HepG2 (cell line): ENCODE measurements around the gene LRP1-AS. TPM values are rescaled to one million over a fixed set of nuclear protein-coding genes. Genes with fewer than 3 reads are reported as not detected.

Experiments
- ARID2 ChIP-seq: sonication (generic); formaldehyde crosslinking; IDR thresholded peaks from 2 replicates; pipeline ENCODE4 v1.8.1; 2022; ENCODE audit warnings: mild to moderate bottlenecking, missing genetic modification reagents, borderline replicate concordance
- ATF5 ChIP-seq: sonication (generic); formaldehyde crosslinking; IDR thresholded peaks from 2 replicates; pipeline ENCODE4 v1.4.0; 2020; ENCODE audit warnings: mild to moderate bottlenecking, low read depth, missing genetic modification reagents
- ATF7-NPFF ChIP-seq: sonication (generic); formaldehyde crosslinking; IDR thresholded peaks from 2 replicates; pipeline ENCODE4 v1.8.1; 2023; ENCODE audit warnings: mild to moderate bottlenecking, low read depth, missing genetic modification reagents, moderate library complexity
- CERS6 ChIP-seq: sonication (generic); formaldehyde crosslinking; IDR thresholded peaks from 2 replicates; pipeline ENCODE4 v1.5.0; 2020; ENCODE audit warnings: missing genetic modification reagents
- GPN1 ChIP-seq: sonication (generic); formaldehyde crosslinking; IDR thresholded peaks from 2 replicates; pipeline ENCODE4 v1.5.1; 2020; ENCODE audit warnings: missing genetic modification reagents, borderline replicate concordance
- HOXA9 ChIP-seq: sonication (generic); formaldehyde crosslinking; IDR thresholded peaks from 2 replicates; pipeline ENCODE4 v1.8.1; 2022; ENCODE audit warnings: missing genetic modification reagents, mild to moderate bottlenecking, moderate library complexity, borderline replicate concordance
- KMT2A ChIP-seq: sonication (generic); formaldehyde crosslinking; IDR thresholded peaks from 2 replicates; pipeline ENCODE4 v1.4.0; 2020; ENCODE audit warnings: missing genetic modification reagents
- PRPF4 ChIP-seq: fragments of 200-400 bp; formaldehyde crosslinking; IDR thresholded peaks from 2 replicates; pipeline ENCODE4 v1.6.1; 2016; ENCODE audit warnings: low read length, low read depth; ENCODE audit not compliant: poor library complexity, severe bottlenecking
- SMAD3 ChIP-seq: sonication (generic); formaldehyde crosslinking; IDR thresholded peaks from 2 replicates; pipeline ENCODE4 v1.4.0; 2020; ENCODE audit warnings: missing genetic modification reagents
- SP2 ChIP-seq: sonication (generic); formaldehyde crosslinking; IDR thresholded peaks from 2 replicates; pipeline ENCODE4 v1.5.1; 2020; ENCODE audit warnings: mild to moderate bottlenecking, missing genetic modification reagents
- TGIF2 ChIP-seq: IDR thresholded peaks from 2 replicates; pipeline ENCODE4 v1.6.1; 2016; ENCODE audit warnings: control low read depth, missing compliant biosample characterization
- ZBED4 ChIP-seq: sonication (generic); formaldehyde crosslinking; IDR thresholded peaks from 2 replicates; pipeline ENCODE4 v1.4.0; 2020; ENCODE audit warnings: missing genetic modification reagents, borderline replicate concordance
- ZBTB10 ChIP-seq: sonication (generic); formaldehyde crosslinking; IDR thresholded peaks from 2 replicates; pipeline ENCODE4 v1.4.0; 2020; ENCODE audit warnings: missing genetic modification reagents, borderline replicate concordance
- ZBTB26 ChIP-seq: IDR thresholded peaks from 2 replicates; pipeline ENCODE4 v1.6.1; 2016; ENCODE audit warnings: missing compliant biosample characterization, missing genetic modification reagents, borderline replicate concordance
- ZNF18 ChIP-seq: sonication (generic); formaldehyde crosslinking; IDR thresholded peaks from 2 replicates; pipeline ENCODE4 v1.8.0; 2022; ENCODE audit warnings: mild to moderate bottlenecking, missing genetic modification reagents; ENCODE audit not compliant: insufficient replicate concordance
- ZNF263 ChIP-seq: sonication (generic); formaldehyde crosslinking; IDR thresholded peaks from 2 replicates; pipeline ENCODE4 v1.4.0; 2020; ENCODE audit warnings: missing genetic modification reagents
- polyA plus RNA-seq, 8 experiments: library from polyadenylated mRNA; depleted of rRNA in 3 of 8; stranded (reverse) in 7 of 8; unstranded in 1 of 8; fragments of >200 nt; fragmentation: Illumina TruSeq in 4 of 8; extraction: Trizol in 4 of 8; gene quantifications; 2 replicates each; pipeline versions ENCODE4 v1.2.1 to v1.2.3, GENCODE V29; 2011 to 2016; ENCODE audit warnings: low read depth in 4 of 8, missing spikeins in 1 of 8, mixed read lengths in 1 of 8; ENCODE audit not compliant: insufficient read depth in 1 of 8
- total RNA-seq, 5 experiments: library from RNA; depleted of rRNA; stranded (reverse); fragments of >200 nt; fragmentation: Illumina TruSeq; extraction: Trizol; gene quantifications; 2 replicates each; pipeline ENCODE4 v1.2.3, GENCODE V29; 2016; ENCODE audit warnings: low read depth in 1 of 5

Gene LRP1-AS
- total and polyA plus RNA-seq, 2 of the 13 experiments (the other 11 are each of a cell fraction or from before 2014, with no cell fraction given), result 0.20 TPM; not detected in 1

- 0 out of 2 replicates have a peak, but pooled peaks have one; percentile 45 for TF ChIP-seq TGIF2 (CRISPR knock-in tag)
- peak; percentile 48; the same call in 1 of the 2 replicates for TF ChIP-seq ARID2 (CRISPR knock-in tag)
- TF ChIP-seq ZBED4 (CRISPR knock-in tag), result peak; percentile 51; the same call in 1 of the 2 replicates
- TF ChIP-seq KMT2A (CRISPR knock-in tag), result 0 out of 2 replicates have a peak, but pooled peaks have one; percentile 24
- TF ChIP-seq ZBTB10 (CRISPR knock-in tag), result peak; percentile 83; the same call in 1 of the 2 replicates
- no peak for TF ChIP-seq SP2 (CRISPR knock-in tag)
- no peak for TF ChIP-seq ZBTB26
- TF ChIP-seq CERS6 (CRISPR knock-in tag), result no peak
- TF ChIP-seq SMAD3 (CRISPR knock-in tag), result 0 out of 2 replicates have a peak, but pooled peaks have one; percentile 31
- no peak for TF ChIP-seq GPN1
- TF ChIP-seq PRPF4, result no peak
- TF ChIP-seq ATF5 (CRISPR knock-in tag), result no peak
- peak; percentile 45; the same call in 1 of the 2 replicates for TF ChIP-seq ZNF263
- TF ChIP-seq ATF7-NPFF (CRISPR knock-in tag), result 0 out of 2 replicates have a peak, but pooled peaks have one; percentile 16
- TF ChIP-seq ZNF18 (CRISPR knock-in tag), result peak; percentile 55
- TF ChIP-seq HOXA9 (CRISPR knock-in tag), result 0 out of 2 replicates have a peak, but pooled peaks have one; percentile 30
These were observed 36.2 kb downstream of the LRP1-AS start, which contains the start of gene STAT6 (continued) for GRCh38 chr12:57111031-57111734.
